GM12865 (cell line): Measurements from ENCODE around the gene PTPN18.
A peak's percentile ranks its signal among the peaks of the same experiment; 100 is the strongest.

Experiments used
- DNase-seq: peaks from one replicate; pipeline ENCODE4 v3.0.0; 2010; ENCODE audit warnings: low read depth
- H3K4me3 ChIP-seq: 2 replicates; pipeline ENCODE4 v1.5.1; 2011; ENCODE audit warnings: mild to moderate bottlenecking, low read depth, low read length, control low read depth
- CTCF ChIP-seq: IDR thresholded peaks from 2 replicates; pipeline ENCODE4 v1.5.1; 2011; ENCODE audit warnings: low read length, control low read depth, low read depth, inconsistent platforms; ENCODE audit not compliant: insufficient read depth; ENCODE audit errors: missing control alignments

Gene PTPN18

GRCh38 chr2:130370490-130370889 lies 14.6 kb downstream of the PTPN18 start:
- TF ChIP-seq CTCF: no peak
- DNase-seq: peak; percentile 79
- peak overlapping the region; percentile 97 for H3K4me3 ChIP-seq

GRCh38 chr2:130371723-130372054 lies 15.8 kb downstream of the PTPN18 start:
- peak; percentile 83 for DNase-seq
- no peak for TF ChIP-seq CTCF
- H3K4me3 ChIP-seq: peak overlapping the region; percentile 97

GRCh38 chr2:130372055-130372832 lies 16.4 kb downstream of the PTPN18 start:
- peak; percentile 88 for TF ChIP-seq CTCF
- peak overlapping the region; percentile 97 for H3K4me3 ChIP-seq
- peak; percentile 93 for DNase-seq

- TF ChIP-seq CTCF: no peak
- H3K4me3 ChIP-seq: peak overlapping the region; percentile 97
These were observed 17.3 kb downstream of the PTPN18 start for GRCh38 chr2:130372833-130373807.

GRCh38 chr2:130373808-130374365 lies 18.0 kb downstream of the PTPN18 start:
- DNase-seq: no peak
- H3K4me3 ChIP-seq: peak overlapping the region; percentile 97
- no peak for TF ChIP-seq CTCF

More at GRCh38 chr2:130372833-130373807, 17.3 kb downstream of the PTPN18 start:
- no peak for DNase-seq

- H3K4me3 ChIP-seq: no peak overlapping the region
- TF ChIP-seq CTCF: no peak
- DNase-seq: no peak
These were observed 18.9 kb downstream of the PTPN18 start for GRCh38 chr2:130374587-130375290.
